Measurements from ENCODE around the gene CCDC154.

Gene CCDC154

DNA sequence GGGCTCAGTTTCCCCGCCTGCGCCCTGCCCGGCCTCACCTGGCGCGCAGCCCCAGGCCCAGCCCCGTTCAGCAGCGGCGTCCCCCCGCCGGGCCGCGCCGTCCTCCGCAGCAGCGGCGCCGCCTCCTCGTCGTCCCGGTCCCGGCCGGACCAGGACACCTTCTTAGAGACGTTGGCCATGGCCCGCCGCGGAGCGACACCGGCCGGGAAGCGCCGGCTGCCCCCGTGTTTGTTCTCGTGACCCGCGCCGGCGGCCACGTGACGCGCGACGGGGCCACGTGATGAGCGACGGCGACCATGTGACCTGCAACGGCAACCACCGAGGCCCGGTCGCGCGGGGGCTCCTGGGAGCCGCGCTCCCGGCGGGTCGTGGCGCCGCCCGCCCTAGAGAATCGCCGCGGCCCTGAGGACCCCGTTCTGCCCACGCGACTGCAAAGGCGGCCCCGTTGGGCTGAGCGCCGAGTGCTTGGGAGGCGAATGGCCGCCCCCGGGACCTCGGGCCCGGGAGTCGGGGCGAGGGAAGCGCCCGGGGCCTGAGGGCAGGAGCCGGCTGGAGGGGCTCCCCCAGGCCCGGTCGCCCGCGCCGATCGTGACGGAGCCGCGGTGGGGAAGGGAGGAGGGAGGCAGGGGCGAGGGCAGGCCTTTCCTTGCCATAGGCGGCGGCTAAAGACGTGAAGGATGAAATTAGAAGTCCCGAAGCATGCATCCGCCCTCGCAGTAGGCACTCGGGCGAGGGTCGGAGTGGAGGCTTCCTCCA, 30.6 kb upstream of the CCDC154 start, which contains the start of gene CLCN7 (continued):
- TF ChIP-seq ZNF24 (tag by site-specific recombination; IDR thresholded peaks at IDR 0.05) (peak; percentile 67; the same call in 1 of the 2 replicates), ZNF2 (tag by site-specific recombination; IDR thresholded peaks at IDR 0.05) (0 out of 2 replicates have a peak, but pooled peaks have one; percentile 22), ZNF785 (tag by site-specific recombination; IDR thresholded peaks at IDR 0.05) (no peak), ZNF660 (tag by site-specific recombination; IDR thresholded peaks at IDR 0.05) (peak; percentile 74), ZBTB7A (tag by site-specific recombination; IDR thresholded peaks at IDR 0.05; ENCODE audit: low read depth) (no peak; the same call in 1 of the 2 replicates), ZSCAN23 (tag by site-specific recombination; IDR thresholded peaks at IDR 0.05) (no peak), KLF10 (tag by site-specific recombination; IDR thresholded peaks at IDR 0.05) (peak; percentile 57; the same call in 1 of the 2 replicates), SP2 (tag by site-specific recombination; IDR thresholded peaks at IDR 0.05) (no peak), ZNF596 (tag by site-specific recombination; IDR thresholded peaks at IDR 0.05) (no peak), MZF1 (tag by site-specific recombination; IDR thresholded peaks at IDR 0.05; ENCODE audit: borderline replicate concordance) (no peak), ZNF155 (tag by site-specific recombination; IDR thresholded peaks at IDR 0.05) (no peak), ZNF621 (tag by site-specific recombination; IDR thresholded peaks at IDR 0.05) (no peak), ZNF19 (tag by site-specific recombination; IDR thresholded peaks at IDR 0.05; ENCODE audit: low read depth) (no peak), ZNF146 (tag by site-specific recombination; IDR thresholded peaks at IDR 0.05) (peak; percentile 51; the same call in 1 of the 2 replicates), SP7 (tag by site-specific recombination; IDR thresholded peaks at IDR 0.05) (peak; percentile 28; the same call in 1 of the 2 replicates), HOXC10 (CRISPR knock-in tag; IDR thresholded peaks at IDR 0.05) (no peak), ZNF561 (tag by site-specific recombination; IDR thresholded peaks at IDR 0.05; ENCODE audit: borderline replicate concordance) (no peak; the same call in 1 of the 2 replicates), ZSCAN16 (tag by site-specific recombination; IDR thresholded peaks at IDR 0.05) (no peak)
- TF ChIP-seq, protein P1, sequence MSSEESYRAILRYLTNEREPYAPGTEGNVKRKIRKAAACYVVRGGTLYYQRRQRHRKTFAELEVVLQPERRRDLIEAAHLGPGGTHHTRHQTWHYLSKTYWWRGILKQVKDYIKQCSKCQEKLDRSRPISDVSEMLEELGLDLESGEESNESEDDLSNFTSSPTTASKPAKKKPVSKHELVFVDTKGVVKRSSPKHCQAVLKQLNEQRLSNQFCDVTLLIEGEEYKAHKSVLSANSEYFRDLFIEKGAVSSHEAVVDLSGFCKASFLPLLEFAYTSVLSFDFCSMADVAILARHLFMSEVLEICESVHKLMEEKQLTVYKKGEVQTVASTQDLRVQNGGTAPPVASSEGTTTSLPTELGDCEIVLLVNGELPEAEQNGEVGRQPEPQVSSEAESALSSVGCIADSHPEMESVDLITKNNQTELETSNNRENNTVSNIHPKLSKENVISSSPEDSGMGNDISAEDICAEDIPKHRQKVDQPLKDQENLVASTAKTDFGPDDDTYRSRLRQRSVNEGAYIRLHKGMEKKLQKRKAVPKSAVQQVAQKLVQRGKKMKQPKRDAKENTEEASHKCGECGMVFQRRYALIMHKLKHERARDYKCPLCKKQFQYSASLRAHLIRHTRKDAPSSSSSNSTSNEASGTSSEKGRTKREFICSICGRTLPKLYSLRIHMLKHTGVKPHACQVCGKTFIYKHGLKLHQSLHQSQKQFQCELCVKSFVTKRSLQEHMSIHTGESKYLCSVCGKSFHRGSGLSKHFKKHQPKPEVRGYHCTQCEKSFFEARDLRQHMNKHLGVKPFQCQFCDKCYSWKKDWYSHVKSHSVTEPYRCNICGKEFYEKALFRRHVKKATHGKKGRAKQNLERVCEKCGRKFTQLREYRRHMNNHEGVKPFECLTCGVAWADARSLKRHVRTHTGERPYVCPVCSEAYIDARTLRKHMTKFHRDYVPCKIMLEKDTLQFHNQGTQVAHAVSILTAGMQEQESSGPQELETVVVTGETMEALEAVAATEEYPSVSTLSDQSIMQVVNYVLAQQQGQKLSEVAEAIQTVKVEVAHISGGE (tag by site-specific recombination; conservative IDR thresholded peaks at IDR 0.05; ENCODE audit: low read depth) = no peak
- TF ChIP-seq, protein P2, sequence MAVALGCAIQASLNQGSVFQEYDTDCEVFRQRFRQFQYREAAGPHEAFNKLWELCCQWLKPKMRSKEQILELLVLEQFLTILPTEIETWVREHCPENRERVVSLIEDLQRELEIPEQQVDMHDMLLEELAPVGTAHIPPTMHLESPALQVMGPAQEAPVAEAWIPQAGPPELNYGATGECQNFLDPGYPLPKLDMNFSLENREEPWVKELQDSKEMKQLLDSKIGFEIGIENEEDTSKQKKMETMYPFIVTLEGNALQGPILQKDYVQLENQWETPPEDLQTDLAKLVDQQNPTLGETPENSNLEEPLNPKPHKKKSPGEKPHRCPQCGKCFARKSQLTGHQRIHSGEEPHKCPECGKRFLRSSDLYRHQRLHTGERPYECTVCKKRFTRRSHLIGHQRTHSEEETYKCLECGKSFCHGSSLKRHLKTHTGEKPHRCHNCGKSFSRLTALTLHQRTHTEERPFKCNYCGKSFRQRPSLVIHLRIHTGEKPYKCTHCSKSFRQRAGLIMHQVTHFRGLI (tag by site-specific recombination; IDR thresholded peaks at IDR 0.05) = 0 out of 2 replicates have a peak, but pooled peaks have one; percentile 38
- TF ChIP-seq, protein P3, sequence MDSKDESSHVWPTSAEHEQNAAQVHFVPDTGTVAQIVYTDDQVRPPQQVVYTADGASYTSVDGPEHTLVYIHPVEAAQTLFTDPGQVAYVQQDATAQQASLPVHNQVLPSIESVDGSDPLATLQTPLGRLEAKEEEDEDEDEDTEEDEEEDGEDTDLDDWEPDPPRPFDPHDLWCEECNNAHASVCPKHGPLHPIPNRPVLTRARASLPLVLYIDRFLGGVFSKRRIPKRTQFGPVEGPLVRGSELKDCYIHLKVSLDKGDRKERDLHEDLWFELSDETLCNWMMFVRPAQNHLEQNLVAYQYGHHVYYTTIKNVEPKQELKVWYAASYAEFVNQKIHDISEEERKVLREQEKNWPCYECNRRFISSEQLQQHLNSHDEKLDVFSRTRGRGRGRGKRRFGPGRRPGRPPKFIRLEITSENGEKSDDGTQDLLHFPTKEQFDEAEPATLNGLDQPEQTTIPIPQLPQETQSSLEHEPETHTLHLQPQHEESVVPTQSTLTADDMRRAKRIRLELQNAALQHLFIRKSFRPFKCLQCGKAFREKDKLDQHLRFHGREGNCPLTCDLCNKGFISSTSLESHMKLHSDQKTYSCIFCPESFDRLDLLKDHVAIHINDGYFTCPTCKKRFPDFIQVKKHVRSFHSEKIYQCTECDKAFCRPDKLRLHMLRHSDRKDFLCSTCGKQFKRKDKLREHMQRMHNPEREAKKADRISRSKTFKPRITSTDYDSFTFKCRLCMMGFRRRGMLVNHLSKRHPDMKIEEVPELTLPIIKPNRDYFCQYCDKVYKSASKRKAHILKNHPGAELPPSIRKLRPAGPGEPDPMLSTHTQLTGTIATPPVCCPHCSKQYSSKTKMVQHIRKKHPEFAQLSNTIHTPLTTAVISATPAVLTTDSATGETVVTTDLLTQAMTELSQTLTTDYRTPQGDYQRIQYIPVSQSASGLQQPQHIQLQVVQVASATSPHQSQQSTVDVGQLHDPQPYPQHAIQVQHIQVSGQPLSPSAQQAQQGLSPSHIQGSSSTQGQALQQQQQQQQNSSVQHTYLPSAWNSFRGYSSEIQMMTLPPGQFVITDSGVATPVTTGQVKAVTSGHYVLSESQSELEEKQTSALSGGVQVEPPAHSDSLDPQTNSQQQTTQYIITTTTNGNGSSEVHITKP (tag by site-specific recombination; IDR thresholded peaks at IDR 0.05) = no peak
- TF ChIP-seq, protein P4, sequence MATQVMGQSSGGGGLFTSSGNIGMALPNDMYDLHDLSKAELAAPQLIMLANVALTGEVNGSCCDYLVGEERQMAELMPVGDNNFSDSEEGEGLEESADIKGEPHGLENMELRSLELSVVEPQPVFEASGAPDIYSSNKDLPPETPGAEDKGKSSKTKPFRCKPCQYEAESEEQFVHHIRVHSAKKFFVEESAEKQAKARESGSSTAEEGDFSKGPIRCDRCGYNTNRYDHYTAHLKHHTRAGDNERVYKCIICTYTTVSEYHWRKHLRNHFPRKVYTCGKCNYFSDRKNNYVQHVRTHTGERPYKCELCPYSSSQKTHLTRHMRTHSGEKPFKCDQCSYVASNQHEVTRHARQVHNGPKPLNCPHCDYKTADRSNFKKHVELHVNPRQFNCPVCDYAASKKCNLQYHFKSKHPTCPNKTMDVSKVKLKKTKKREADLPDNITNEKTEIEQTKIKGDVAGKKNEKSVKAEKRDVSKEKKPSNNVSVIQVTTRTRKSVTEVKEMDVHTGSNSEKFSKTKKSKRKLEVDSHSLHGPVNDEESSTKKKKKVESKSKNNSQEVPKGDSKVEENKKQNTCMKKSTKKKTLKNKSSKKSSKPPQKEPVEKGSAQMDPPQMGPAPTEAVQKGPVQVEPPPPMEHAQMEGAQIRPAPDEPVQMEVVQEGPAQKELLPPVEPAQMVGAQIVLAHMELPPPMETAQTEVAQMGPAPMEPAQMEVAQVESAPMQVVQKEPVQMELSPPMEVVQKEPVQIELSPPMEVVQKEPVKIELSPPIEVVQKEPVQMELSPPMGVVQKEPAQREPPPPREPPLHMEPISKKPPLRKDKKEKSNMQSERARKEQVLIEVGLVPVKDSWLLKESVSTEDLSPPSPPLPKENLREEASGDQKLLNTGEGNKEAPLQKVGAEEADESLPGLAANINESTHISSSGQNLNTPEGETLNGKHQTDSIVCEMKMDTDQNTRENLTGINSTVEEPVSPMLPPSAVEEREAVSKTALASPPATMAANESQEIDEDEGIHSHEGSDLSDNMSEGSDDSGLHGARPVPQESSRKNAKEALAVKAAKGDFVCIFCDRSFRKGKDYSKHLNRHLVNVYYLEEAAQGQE (tag by site-specific recombination; IDR thresholded peaks at IDR 0.05) = no peak
- TF ChIP-seq, protein P5, sequence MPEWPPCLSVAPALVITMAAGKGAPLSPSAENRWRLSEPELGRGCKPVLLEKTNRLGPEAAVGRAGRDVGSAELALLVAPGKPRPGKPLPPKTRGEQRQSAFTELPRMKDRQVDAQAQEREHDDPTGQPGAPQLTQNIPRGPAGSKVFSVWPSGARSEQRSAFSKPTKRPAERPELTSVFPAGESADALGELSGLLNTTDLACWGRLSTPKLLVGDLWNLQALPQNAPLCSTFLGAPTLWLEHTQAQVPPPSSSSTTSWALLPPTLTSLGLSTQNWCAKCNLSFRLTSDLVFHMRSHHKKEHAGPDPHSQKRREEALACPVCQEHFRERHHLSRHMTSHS (tag by site-specific recombination; IDR thresholded peaks at IDR 0.05) = no peak
- TF ChIP-seq, protein P6, sequence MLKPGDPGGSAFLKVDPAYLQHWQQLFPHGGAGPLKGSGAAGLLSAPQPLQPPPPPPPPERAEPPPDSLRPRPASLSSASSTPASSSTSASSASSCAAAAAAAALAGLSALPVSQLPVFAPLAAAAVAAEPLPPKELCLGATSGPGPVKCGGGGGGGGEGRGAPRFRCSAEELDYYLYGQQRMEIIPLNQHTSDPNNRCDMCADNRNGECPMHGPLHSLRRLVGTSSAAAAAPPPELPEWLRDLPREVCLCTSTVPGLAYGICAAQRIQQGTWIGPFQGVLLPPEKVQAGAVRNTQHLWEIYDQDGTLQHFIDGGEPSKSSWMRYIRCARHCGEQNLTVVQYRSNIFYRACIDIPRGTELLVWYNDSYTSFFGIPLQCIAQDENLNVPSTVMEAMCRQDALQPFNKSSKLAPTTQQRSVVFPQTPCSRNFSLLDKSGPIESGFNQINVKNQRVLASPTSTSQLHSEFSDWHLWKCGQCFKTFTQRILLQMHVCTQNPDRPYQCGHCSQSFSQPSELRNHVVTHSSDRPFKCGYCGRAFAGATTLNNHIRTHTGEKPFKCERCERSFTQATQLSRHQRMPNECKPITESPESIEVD (tag by site-specific recombination; IDR thresholded peaks at IDR 0.05) = no peak

Data from HEK293 (cell line).